ENCODE results near the gene ZNF460.

- TF ChIP-seq, protein P1, sequence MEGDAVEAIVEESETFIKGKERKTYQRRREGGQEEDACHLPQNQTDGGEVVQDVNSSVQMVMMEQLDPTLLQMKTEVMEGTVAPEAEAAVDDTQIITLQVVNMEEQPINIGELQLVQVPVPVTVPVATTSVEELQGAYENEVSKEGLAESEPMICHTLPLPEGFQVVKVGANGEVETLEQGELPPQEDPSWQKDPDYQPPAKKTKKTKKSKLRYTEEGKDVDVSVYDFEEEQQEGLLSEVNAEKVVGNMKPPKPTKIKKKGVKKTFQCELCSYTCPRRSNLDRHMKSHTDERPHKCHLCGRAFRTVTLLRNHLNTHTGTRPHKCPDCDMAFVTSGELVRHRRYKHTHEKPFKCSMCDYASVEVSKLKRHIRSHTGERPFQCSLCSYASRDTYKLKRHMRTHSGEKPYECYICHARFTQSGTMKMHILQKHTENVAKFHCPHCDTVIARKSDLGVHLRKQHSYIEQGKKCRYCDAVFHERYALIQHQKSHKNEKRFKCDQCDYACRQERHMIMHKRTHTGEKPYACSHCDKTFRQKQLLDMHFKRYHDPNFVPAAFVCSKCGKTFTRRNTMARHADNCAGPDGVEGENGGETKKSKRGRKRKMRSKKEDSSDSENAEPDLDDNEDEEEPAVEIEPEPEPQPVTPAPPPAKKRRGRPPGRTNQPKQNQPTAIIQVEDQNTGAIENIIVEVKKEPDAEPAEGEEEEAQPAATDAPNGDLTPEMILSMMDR (IDR thresholded peaks at IDR 0.05), result no peak
- no peak for TF ChIP-seq POLR2AphosphoS5 (IDR thresholded peaks at IDR 0.05)
Observed at GRCh38 chr19:57334191-57334590, 53.9 kb downstream of the ZNF460 start.

Measured in transverse colon (tissue), 4 donors.